ENCODE measurements around the gene NUP210. TPM values are rescaled to one million over a fixed set of nuclear protein-coding genes. Genes with fewer than 3 reads are reported as not detected.

Gene NUP210
- polyA plus RNA-seq, 1 of the 3 experiments (the other 2 are of a cell fraction): 1.8 TPM

DNA sequence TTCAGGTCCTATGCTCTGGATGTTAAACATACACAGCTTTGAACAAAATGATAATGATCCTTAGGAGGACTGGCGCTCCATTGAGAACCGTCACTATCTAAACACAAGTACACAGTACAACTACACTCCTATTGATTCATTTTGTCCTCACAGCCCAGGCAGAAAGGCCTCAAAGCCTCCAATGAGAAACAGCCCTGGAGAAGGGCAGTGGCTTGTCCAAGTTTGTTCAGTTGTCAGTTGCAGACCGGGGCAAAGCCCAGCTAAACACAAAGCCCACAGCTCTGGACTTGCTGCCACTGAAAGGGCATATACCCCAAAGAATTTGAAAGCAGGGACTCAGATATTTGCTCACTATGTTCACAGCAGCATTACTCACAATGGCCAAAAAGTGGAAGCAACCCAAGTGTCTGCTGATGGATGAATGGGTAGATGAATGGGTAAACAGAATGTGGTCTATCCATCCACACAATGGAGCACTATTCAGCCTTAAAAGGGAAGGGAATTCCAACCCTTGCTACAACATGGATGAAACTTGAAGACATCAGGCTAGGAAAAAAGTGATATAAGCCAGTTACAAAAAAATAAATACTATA, 34.7 kb downstream of the NUP210 start:
- WGBS (ENCODE audit: low lambda C conversion rate): 42% methylated on average over 3 of the region's 3 CpGs
- Histone ChIP-seq H3K27me3 (ENCODE audit: insufficient read depth) (no peaks in the 10 kb centered on the region; the same call in 1 of the 2 replicates), H3K4me3 (ENCODE audit: low read depth in 2 of 2, low read length in 1 of 2) (no peak overlapping the region), H3K9ac (no peak overlapping the region), H3K36me3 (replicated peaks in 1 of 2; ENCODE audit: control insufficient read depth in 1 of 2, insufficient read depth in 2 of 2, low read length in 1 of 2) (no peaks in the 10 kb centered on the region), H3K9me2 (no peaks in the 10 kb centered on the region), H4K20me1 (ENCODE audit: insufficient read depth) (no peaks in the 10 kb centered on the region), H3K4me1 (ENCODE audit: control insufficient read depth in 1 of 2, insufficient read depth in 2 of 2, low read depth in 1 of 2, low read length in 1 of 2) (no peaks in the 10 kb centered on the region; a peak in 1 of 4 replicates), H3K9me3 (no peaks in the 10 kb centered on the region), H3K4me2 (no peak overlapping the region), H2AFZ (ENCODE audit: low read depth) (no peak overlapping the region), H3K79me2 (ENCODE audit: insufficient read depth) (no peaks in the 10 kb centered on the region), H3F3A (replicated peaks; ENCODE audit: insufficient read depth) (peaks cover 3% of the 10 kb centered on the region), H3K27ac (ENCODE audit: low read depth in 2 of 2, low read length in 1 of 2) (no peak overlapping the region)
- POLR2A ChIA-PET: no interaction called here
- no peak for TF ChIP-seq MEF2A (IDR thresholded peaks at IDR 0.05; ENCODE audit: borderline replicate concordance, low read depth)
- TF ChIP-seq NFIC (IDR thresholded peaks at IDR 0.05; ENCODE audit: borderline replicate concordance): no peak
- no peak for TF ChIP-seq RCOR1 (IDR thresholded peaks at IDR 0.05; ENCODE audit: low read length)
- TF ChIP-seq, protein P1, sequence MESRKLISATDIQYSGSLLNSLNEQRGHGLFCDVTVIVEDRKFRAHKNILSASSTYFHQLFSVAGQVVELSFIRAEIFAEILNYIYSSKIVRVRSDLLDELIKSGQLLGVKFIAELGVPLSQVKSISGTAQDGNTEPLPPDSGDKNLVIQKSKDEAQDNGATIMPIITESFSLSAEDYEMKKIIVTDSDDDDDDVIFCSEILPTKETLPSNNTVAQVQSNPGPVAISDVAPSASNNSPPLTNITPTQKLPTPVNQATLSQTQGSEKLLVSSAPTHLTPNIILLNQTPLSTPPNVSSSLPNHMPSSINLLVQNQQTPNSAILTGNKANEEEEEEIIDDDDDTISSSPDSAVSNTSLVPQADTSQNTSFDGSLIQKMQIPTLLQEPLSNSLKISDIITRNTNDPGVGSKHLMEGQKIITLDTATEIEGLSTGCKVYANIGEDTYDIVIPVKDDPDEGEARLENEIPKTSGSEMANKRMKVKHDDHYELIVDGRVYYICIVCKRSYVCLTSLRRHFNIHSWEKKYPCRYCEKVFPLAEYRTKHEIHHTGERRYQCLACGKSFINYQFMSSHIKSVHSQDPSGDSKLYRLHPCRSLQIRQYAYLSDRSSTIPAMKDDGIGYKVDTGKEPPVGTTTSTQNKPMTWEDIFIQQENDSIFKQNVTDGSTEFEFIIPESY (IDR thresholded peaks at IDR 0.05; ENCODE audit: borderline replicate concordance, low read depth): no peak
- TF ChIP-seq EZH2phosphoT487 (IDR thresholded peaks at IDR 0.05; ENCODE audit: borderline replicate concordance, low read depth): no peak
- TF ChIP-seq FOSL2 (IDR thresholded peaks at IDR 0.05; ENCODE audit: borderline replicate concordance, low read depth): no peak
- TF ChIP-seq FOXJ3 (CRISPR knock-in tag; IDR thresholded peaks at IDR 0.05): no peak
- TF ChIP-seq FOXM1 (IDR thresholded peaks at IDR 0.05; ENCODE audit: low read depth): no peak
- TF ChIP-seq GATA2 (CRISPR knock-in tag; IDR thresholded peaks at IDR 0.05): no peak
- no peak for TF ChIP-seq MXI1 (IDR thresholded peaks at IDR 0.05; ENCODE audit: low read depth, low read length)
- no peak for TF ChIP-seq GABPA (IDR thresholded peaks at IDR 0.05; ENCODE audit: low read depth)
- TF ChIP-seq, protein P2, sequence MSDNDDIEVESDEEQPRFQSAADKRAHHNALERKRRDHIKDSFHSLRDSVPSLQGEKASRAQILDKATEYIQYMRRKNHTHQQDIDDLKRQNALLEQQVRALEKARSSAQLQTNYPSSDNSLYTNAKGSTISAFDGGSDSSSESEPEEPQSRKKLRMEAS (IDR thresholded peaks at IDR 0.05; ENCODE audit: low read depth): no peak
- no peak for TF ChIP-seq ELF1 (IDR thresholded peaks at IDR 0.05)
- no peak for TF ChIP-seq YY1 (IDR thresholded peaks at IDR 0.05; ENCODE audit: low read depth)
- TF ChIP-seq, protein P3, sequence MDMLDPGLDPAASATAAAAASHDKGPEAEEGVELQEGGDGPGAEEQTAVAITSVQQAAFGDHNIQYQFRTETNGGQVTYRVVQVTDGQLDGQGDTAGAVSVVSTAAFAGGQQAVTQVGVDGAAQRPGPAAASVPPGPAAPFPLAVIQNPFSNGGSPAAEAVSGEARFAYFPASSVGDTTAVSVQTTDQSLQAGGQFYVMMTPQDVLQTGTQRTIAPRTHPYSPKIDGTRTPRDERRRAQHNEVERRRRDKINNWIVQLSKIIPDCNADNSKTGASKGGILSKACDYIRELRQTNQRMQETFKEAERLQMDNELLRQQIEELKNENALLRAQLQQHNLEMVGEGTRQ (IDR thresholded peaks at IDR 0.05; ENCODE audit: borderline replicate concordance, low read depth, low read length): no peak
- no peak for TF ChIP-seq EP300 (IDR thresholded peaks at IDR 0.05; ENCODE audit: borderline replicate concordance in 1 of 2, low read depth in 1 of 2, low read length in 1 of 2)
- TF ChIP-seq TCF12 (IDR thresholded peaks at IDR 0.05): no peak
- no peak for TF ChIP-seq RFX5 (IDR thresholded peaks at IDR 0.05; ENCODE audit: low read length)
- TF ChIP-seq RAD21 (IDR thresholded peaks at IDR 0.05; ENCODE audit: low read length): no peak
- DNase-seq: no peak
- CTCF ChIA-PET: no interaction called here

Data from SK-N-SH (cell line).